Thoracic aorta (tissue), 2 donors: ENCODE measurements around the gene DLK2. TPM values are rescaled to one million over a fixed set of nuclear protein-coding genes. Genes with fewer than 3 reads are reported as not detected.

Experiments
- ATAC-seq: fragments of 150-250 bp; one replicate; pipeline ENCODE4 v1.8.0; 2017; ENCODE audit warnings: low read depth; ENCODE audit not compliant: insufficient number of reproducible peaks, low FRiP score
- DNase-seq: peaks from one replicate; pipeline ENCODE4 v3.0.0-alpha.2; 2020; ENCODE audit warnings: low spot score
- H3K27ac ChIP-seq, 2 donors: fragments of 200-600 bp; sonication (generic); 1 replicate in 1 of 2; 2 replicates in 1 of 2; pipeline ENCODE4 v1.5.1; 2016; ENCODE audit warnings: mild to moderate bottlenecking in 2 of 2, moderate library complexity in 2 of 2
- H3K27me3 ChIP-seq: fragments of 200-600 bp; sonication (generic); replicated peaks from 2 replicates; pipeline ENCODE4 v1.6.0; 2016; ENCODE audit warnings: mild to moderate bottlenecking; ENCODE audit not compliant: insufficient read depth
- H3K36me3 ChIP-seq: fragments of 200-600 bp; sonication (generic); one replicate; pipeline ENCODE4 v1.5.1; 2016
- H3K4me1 ChIP-seq, 2 donors: fragments of 200-600 bp; sonication (generic); 1 replicate in 1 of 2; 2 replicates in 1 of 2; pipeline versions ENCODE4 v1.5.1 to v1.6.0; 2016; ENCODE audit warnings: low read depth in 2 of 2, mild to moderate bottlenecking in 1 of 2; ENCODE audit not compliant: control insufficient read depth in 1 of 2
- H3K4me3 ChIP-seq: fragments of 200-600 bp; sonication (generic); 2 replicates; pipeline ENCODE4 v1.5.1; 2016; ENCODE audit warnings: mild to moderate bottlenecking
- H3K9me3 ChIP-seq: fragments of 200-600 bp; sonication (generic); 2 replicates; pipeline ENCODE4 v1.5.1; 2016
- total RNA-seq, 2 donors: library from RNA; depleted of rRNA; stranded (reverse); fragments of >200 nt; gene quantifications; one replicate each; pipeline versions ENCODE4 v1.1.0 to v1.2.3, GENCODE V29; 2016
- TF ChIP-seq, protein P1 (sequence below): fragments of 200-600 bp; sonication (generic); IDR thresholded peaks from one replicate; pipeline ENCODE4 v1.5.1; 2019; ENCODE audit warnings: antibody characterized with exemption

DLK2 gene
- total RNA-seq, 2 donors from 2014 or later = not detected

GRCh38 chr6:43454696-43455530 lies 435 bp downstream of the DLK2 start:
- DNase-seq (no peak), ATAC-seq (no peak)
- Histone ChIP-seq H3K4me1 (peaks cover 0 to 13% of the 10 kb centered on the region in 2 donors), H3K9me3 (no peaks in the 10 kb centered on the region), H3K27ac (no peak overlapping the region), H3K36me3 (peaks cover 11% of the 10 kb centered on the region), H3K4me3 (peak overlapping the region; percentile 68), H3K27me3 (peaks cover 4% of the 10 kb centered on the region)
- TF ChIP-seq, protein P1, sequence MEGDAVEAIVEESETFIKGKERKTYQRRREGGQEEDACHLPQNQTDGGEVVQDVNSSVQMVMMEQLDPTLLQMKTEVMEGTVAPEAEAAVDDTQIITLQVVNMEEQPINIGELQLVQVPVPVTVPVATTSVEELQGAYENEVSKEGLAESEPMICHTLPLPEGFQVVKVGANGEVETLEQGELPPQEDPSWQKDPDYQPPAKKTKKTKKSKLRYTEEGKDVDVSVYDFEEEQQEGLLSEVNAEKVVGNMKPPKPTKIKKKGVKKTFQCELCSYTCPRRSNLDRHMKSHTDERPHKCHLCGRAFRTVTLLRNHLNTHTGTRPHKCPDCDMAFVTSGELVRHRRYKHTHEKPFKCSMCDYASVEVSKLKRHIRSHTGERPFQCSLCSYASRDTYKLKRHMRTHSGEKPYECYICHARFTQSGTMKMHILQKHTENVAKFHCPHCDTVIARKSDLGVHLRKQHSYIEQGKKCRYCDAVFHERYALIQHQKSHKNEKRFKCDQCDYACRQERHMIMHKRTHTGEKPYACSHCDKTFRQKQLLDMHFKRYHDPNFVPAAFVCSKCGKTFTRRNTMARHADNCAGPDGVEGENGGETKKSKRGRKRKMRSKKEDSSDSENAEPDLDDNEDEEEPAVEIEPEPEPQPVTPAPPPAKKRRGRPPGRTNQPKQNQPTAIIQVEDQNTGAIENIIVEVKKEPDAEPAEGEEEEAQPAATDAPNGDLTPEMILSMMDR = no peak

DNA sequence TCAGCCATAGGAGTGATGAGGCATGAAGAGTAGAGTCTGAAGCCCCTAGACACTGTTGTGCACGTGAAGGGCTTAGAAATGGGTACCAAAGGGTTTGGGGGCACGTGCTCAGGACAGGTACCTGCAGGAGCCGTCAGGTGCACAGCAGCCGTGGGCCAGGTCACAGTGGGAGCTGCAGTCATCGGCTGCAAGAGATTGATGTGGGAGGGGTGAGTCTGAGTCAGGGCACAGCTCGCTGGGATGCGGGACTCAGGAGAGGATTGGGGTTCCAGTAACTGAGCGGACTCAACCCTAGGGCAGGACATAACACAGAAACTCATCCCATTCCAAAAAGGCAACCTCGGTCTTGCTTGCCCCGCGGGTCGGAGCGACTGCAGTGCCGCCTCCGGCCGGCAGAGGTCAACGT lies 1.1 kb downstream of the DLK2 start:
- Histone ChIP-seq H3K4me1 (peaks cover 0 to 13% of the 10 kb centered on the region in 2 donors), H3K9me3 (no peaks in the 10 kb centered on the region), H3K27me3 (peaks cover 4% of the 10 kb centered on the region), H3K27ac (no peak overlapping the region), H3K4me3 (peak overlapping the region; percentile 68), H3K36me3 (peaks cover 17% of the 10 kb centered on the region)
- peak; percentile 57 for ATAC-seq
- TF ChIP-seq, protein P1 = peak; percentile 97
- DNase-seq = peak; percentile 36

DNA sequence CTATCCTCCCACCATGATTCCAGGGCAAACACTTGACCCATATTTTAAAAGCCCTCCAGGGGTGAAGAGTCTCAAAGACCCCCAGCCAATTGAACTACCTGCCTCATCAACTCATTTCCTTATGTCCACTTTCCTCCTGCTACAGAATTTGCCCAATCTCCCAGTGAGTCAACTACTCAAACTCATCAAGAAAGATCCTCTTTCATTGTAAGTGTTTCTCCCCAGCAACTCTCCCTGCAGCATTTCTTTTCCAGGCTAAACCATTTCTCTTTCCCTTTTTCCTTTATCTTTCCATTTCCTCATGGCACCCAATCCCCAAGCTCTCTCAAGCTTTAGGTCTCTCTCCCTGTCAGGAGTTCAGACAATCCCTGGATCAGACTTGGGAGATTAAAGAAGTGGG lies 1.5 kb downstream of the DLK2 start:
- Histone ChIP-seq H3K27ac (no peak overlapping the region), H3K9me3 (no peaks in the 10 kb centered on the region), H3K4me3 (no peak overlapping the region), H3K27me3 (peaks cover 4% of the 10 kb centered on the region), H3K4me1 (peaks cover 0 to 13% of the 10 kb centered on the region in 2 donors), H3K36me3 (peaks cover 21% of the 10 kb centered on the region)
- ATAC-seq = no peak
- TF ChIP-seq, protein P1 = no peak
- no peak for DNase-seq

- no peak for ATAC-seq
- H3K4me3 ChIP-seq = no peak overlapping the region
- no peaks in the 10 kb centered on the region for H3K9me3 ChIP-seq
- H3K27ac ChIP-seq = no peak overlapping the region
- TF ChIP-seq, protein P1 = no peak
- peaks cover 0 to 13% of the 10 kb centered on the region in 2 donors for H3K4me1 ChIP-seq
- no peaks in the 10 kb centered on the region for H3K27me3 ChIP-seq
- no peak for DNase-seq
- H3K36me3 ChIP-seq = peaks cover 27% of the 10 kb centered on the region
These were observed 2.5 kb downstream of the DLK2 start for GRCh38 chr6:43452896-43453295.

DNA sequence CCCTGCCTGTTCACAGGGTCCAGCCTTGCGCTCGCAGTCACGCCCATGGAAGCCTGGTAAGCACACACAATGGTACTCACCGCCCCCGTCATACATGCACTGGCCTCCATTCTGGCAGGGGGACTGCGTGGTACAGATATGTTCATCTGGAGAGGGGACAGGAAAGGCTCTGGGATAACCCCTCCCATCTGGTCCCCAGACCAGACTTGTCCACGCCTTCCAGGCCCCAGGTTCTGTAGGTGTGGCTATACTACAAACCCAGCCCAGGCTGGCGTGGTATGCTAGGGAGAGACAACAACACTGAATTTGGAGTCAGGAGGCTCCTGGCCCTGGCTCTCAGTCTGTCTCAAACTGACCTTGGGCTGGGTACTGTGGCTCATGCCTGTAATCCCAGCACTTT lies 3.4 kb downstream of the DLK2 start:
- peaks cover 34% of the 10 kb centered on the region for H3K36me3 ChIP-seq
- DNase-seq (no peak), ATAC-seq (no peak)
- H3K4me1 ChIP-seq = peaks cover 0 to 13% of the 10 kb centered on the region in 2 donors
- no peaks in the 10 kb centered on the region for H3K9me3 ChIP-seq
- H3K27ac ChIP-seq = no peak overlapping the region
- H3K4me3 ChIP-seq = no peak overlapping the region
- H3K27me3 ChIP-seq = no peaks in the 10 kb centered on the region
- TF ChIP-seq, protein P1 = no peak
